Endodermal cell (in vitro differentiated cells): ENCODE results near the gene LRFN4. TPM values are rescaled to one million over a fixed set of nuclear protein-coding genes. Genes with fewer than 3 reads are reported as not detected.

ENCODE experiments used
- DNase-seq: peaks from one replicate; pipeline ENCODE4 v3.0.0-alpha.2; 2017
- H3K27ac ChIP-seq: 2 replicates; pipeline ENCODE4 v1.5.1; 2013; ENCODE audit warnings: mild to moderate bottlenecking, low read depth, low read length, moderate library complexity
- H3K27me3 ChIP-seq: 2 replicates; pipeline ENCODE4 v1.6.1; 2013; ENCODE audit warnings: mild to moderate bottlenecking, low read length, moderate library complexity; ENCODE audit not compliant: insufficient read depth, control insufficient read depth, poor library complexity, severe bottlenecking
- H3K36me3 ChIP-seq: 2 replicates; pipeline ENCODE4 v1.7.0; 2013; ENCODE audit warnings: mild to moderate bottlenecking, low read length, moderate library complexity; ENCODE audit not compliant: control insufficient read depth, insufficient read depth
- H3K4me1 ChIP-seq: one replicate; pipeline ENCODE4 v1.7.0; 2013; ENCODE audit warnings: low read length; ENCODE audit not compliant: control insufficient read depth, insufficient read depth
- H3K4me3 ChIP-seq: 2 replicates; pipeline ENCODE4 v1.5.1; 2013; ENCODE audit warnings: mild to moderate bottlenecking, low read length, moderate library complexity
- H3K9ac ChIP-seq: 2 replicates; pipeline ENCODE4 v1.6.1; 2013; ENCODE audit warnings: mild to moderate bottlenecking, low read length, moderate library complexity; ENCODE audit not compliant: poor library complexity, severe bottlenecking; ENCODE audit errors: extremely low read depth
- H3K9me3 ChIP-seq: 2 replicates; pipeline ENCODE4 v1.6.1; 2013; ENCODE audit warnings: mild to moderate bottlenecking, low read length, moderate library complexity; ENCODE audit not compliant: control insufficient read depth
- H3K27ac Mint-ChIP-seq: 2 replicates; pipeline ENCODE4 v1.8.0; 2020; ENCODE audit warnings: mixed read lengths
- H3K27me3 Mint-ChIP-seq: 2 replicates; pipeline ENCODE4 v1.8.0; 2021; ENCODE audit warnings: mild to moderate bottlenecking, mixed read lengths; ENCODE audit not compliant: insufficient read depth
- H3K36me3 Mint-ChIP-seq: 2 replicates; pipeline ENCODE4 v1.8.0; 2020; ENCODE audit warnings: low read depth, mixed read lengths
- H3K4me1 Mint-ChIP-seq: 2 replicates; pipeline ENCODE4 v1.8.0; 2020; ENCODE audit warnings: mixed read lengths
- H3K4me3 Mint-ChIP-seq: 2 replicates; pipeline ENCODE4 v1.8.0; 2020; ENCODE audit warnings: mild to moderate bottlenecking, moderate library complexity, mixed read lengths
- H3K9me3 Mint-ChIP-seq: 2 replicates; pipeline ENCODE4 v1.8.0; 2020; ENCODE audit warnings: mild to moderate bottlenecking, mixed read lengths
- CTCF ChIP-seq: fragments of 200-600 bp; sonication (generic); conservative IDR thresholded peaks from 2 replicates; pipeline ENCODE4 v1.5.0; 2021; ENCODE audit warnings: antibody characterized with exemption, mild to moderate bottlenecking
- WGBS, 2 experiments: methylation state at CpG; one replicate each; pipeline versions ENCODE4 v1.1.5 to v1.1.7; 2013; ENCODE audit warnings: missing lambda C conversion rate in 2 of 2, mixed read lengths in 1 of 2; ENCODE audit not compliant: insufficient coverage in 1 of 2, insufficient read length in 1 of 2; 5-methylcytosine and 5-hydroxymethylcytosine counted together
- total RNA-seq, 2 donors: library from RNA; stranded (reverse); fragmentation: NEBNext Ultra II Directional in 1 of 2; extraction: Animal tissue kit (Norgen Biotek cat#: 25700) in 1 of 2; gene quantifications; 2 replicates in 1 of 2; 3 replicates in 1 of 2; pipeline ENCODE4 v1.2.1, GENCODE V29; 2021

Gene LRFN4
- total RNA-seq, 2 donors from 2014 or later: 23.2 to 26.2 TPM

GRCh38 chr11:66814678-66815077 is 42.2 kb upstream of the LRFN4 start:
- no peak overlapping the region for H3K27ac ChIP-seq
- Mint-ChIP-seq H3K27me3 (no peaks in the 10 kb centered on the region), H3K27ac (no peak overlapping the region), H3K4me3 (no peak overlapping the region), H3K4me1 (peaks cover 24% of the 10 kb centered on the region), H3K36me3 (peaks cover 24% of the 10 kb centered on the region), H3K9me3 (no peaks in the 10 kb centered on the region)
- no peaks in the 10 kb centered on the region for H3K27me3 ChIP-seq
- H3K4me1 ChIP-seq: peaks cover 4% of the 10 kb centered on the region
- no peak for TF ChIP-seq CTCF
- H3K9me3 ChIP-seq: no peaks in the 10 kb centered on the region
- no peaks in the 10 kb centered on the region for H3K36me3 ChIP-seq
- DNase-seq: no peak
- H3K4me3 ChIP-seq: no peak overlapping the region
- whole genome bisulfite sequencing, 2 experiments: 94 to 95% methylated on average over 5 of the region's 5 CpGs
- H3K9ac ChIP-seq: no peak overlapping the region

- Histone ChIP-seq H3K27me3 (no peaks in the 10 kb centered on the region), H3K27ac (no peak overlapping the region), H3K36me3 (no peaks in the 10 kb centered on the region), H3K9ac (no peak overlapping the region), H3K4me3 (no peak overlapping the region), H3K4me1 (peaks cover 6% of the 10 kb centered on the region), H3K9me3 (no peaks in the 10 kb centered on the region)
- Mint-ChIP-seq H3K27ac (no peak overlapping the region), H3K4me3 (no peak overlapping the region), H3K4me1 (peaks cover 22% of the 10 kb centered on the region), H3K36me3 (peaks cover 20% of the 10 kb centered on the region), H3K27me3 (no peaks in the 10 kb centered on the region), H3K9me3 (no peaks in the 10 kb centered on the region)
- no peak for DNase-seq
- WGBS, 2 experiments: 82 to 100% methylated on average over 1 of the region's 1 CpG
- TF ChIP-seq CTCF: no peak
These were observed 41.2 kb upstream of the LRFN4 start for GRCh38 chr11:66815646-66816045.

GRCh38 chr11:66818231-66818955 is 38.5 kb upstream of the LRFN4 start:
- H3K9me3 ChIP-seq: no peaks in the 10 kb centered on the region
- no peak for TF ChIP-seq CTCF

More at GRCh38 chr11:66818231-66818955, 38.5 kb upstream of the LRFN4 start:
- peaks cover 11% of the 10 kb centered on the region for H3K4me1 ChIP-seq
- peaks cover 10% of the 10 kb centered on the region for H3K36me3 ChIP-seq
- no peaks in the 10 kb centered on the region for H3K9me3 Mint-ChIP-seq
- H3K4me3 Mint-ChIP-seq: no peak overlapping the region
- H3K9ac ChIP-seq: no peak overlapping the region
- DNase-seq: peak; percentile 47
- H3K27ac ChIP-seq: no peak overlapping the region
- peaks cover 24% of the 10 kb centered on the region for H3K4me1 Mint-ChIP-seq
- H3K27me3 ChIP-seq: no peaks in the 10 kb centered on the region
- H3K4me3 ChIP-seq: no peak overlapping the region
- H3K27me3 Mint-ChIP-seq: no peaks in the 10 kb centered on the region
- H3K27ac Mint-ChIP-seq: peak overlapping the region; percentile 85
- WGBS, 2 experiments: 48 to 67% methylated on average over 3 of the region's 3 CpGs
- peaks cover 13% of the 10 kb centered on the region for H3K36me3 Mint-ChIP-seq
